CD1c-positive myeloid dendritic cell (primary cell): ENCODE results near the gene CHMP2A.
A peak's percentile ranks its signal among the peaks of the same experiment; 100 is the strongest.

Source experiments
- DNase-seq: peaks from one replicate; pipeline ENCODE4 v3.0.0-alpha.2; 2016; ENCODE audit errors: extremely low spot score

The CHMP2A gene

DNA sequence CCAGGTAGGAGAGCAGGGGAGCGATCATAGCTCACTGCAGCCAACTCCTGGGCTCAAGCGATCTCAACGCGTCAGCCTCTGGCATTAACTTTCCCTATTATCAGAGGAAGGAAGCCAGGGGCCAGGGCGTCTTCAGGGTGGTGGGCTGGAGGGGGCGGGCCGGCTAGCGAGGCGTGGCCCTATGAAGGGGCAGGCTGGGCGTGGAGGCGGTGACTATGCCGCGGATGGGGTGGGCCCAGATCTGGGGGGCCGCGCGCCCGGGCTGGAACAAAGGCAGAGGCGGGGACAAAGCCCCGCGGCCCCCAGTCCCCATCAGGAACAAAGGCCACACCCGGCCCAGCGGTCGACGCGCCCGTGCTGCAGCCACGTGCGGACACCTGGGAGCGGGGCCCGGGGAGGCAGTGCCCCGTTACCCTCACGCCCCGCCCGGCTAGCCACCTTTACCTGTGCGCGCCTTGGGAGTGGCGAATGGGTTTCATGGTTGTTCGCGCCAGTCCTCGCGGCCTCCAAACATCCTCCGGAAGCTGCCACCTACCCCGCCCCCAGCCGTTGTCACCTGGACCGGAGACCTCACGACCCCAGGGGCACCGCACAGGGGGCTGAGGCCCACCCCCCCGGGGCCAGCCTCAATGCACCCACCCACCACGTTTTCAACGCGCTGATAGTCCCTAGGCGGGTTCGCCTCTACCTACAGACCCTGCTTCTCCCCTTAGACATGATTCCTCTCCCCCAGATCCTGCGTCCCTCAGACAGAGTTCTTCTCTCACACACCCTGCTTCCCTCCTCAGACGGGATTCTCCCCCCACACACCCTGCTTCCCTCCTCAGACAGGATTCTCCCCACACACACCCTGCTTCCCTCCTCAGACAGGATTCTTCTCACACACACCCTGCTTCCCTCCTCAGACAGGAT lies 16.4 kb downstream of the CHMP2A start:
- DNase-seq: peak; percentile 7

DNA sequence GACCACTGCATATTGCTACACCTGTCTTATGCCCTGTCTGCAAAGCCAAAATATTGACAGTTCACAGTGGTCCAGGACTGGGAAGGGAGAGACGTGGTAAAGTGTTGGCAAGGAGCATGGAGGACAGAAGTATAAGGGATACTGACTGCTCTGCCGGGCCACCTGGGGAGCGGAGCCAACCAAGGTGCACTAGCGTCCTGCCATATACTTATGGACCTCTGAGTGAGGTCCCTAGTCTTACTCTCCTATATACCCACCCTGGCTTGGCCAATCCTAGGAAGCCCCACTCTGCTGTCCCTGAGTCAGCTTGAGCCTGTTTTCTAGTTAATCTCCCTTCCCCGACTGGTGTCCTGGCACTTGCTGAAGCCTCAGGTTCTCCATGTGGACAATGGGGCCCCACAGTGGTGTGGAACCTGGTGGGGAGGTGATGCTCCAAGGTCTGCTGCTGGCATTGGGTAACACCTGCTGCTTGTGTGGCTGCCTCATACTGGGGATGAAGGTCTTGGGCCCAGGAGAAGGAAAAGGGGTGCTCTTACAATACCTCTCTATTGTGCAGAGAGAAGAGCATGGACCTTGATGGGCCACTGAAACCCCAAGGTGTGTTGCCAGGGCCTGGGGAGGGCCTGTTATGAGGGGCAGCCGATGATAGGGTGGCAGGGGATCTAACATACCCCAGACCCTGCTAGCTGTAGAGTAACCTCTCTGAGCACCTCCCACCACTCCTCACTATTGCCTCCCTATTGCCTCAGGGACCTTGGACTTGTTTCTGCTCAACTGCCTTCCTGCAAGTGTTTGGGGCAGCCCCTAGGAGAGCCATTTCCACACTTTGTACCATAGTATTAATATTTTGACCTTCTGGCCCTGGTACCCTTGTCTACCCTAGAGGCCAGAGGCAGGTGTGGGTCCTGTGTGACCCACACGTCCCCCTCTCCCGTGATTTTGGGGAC lies 17.8 kb downstream of the CHMP2A start:
- DNase-seq: no peak

DNA sequence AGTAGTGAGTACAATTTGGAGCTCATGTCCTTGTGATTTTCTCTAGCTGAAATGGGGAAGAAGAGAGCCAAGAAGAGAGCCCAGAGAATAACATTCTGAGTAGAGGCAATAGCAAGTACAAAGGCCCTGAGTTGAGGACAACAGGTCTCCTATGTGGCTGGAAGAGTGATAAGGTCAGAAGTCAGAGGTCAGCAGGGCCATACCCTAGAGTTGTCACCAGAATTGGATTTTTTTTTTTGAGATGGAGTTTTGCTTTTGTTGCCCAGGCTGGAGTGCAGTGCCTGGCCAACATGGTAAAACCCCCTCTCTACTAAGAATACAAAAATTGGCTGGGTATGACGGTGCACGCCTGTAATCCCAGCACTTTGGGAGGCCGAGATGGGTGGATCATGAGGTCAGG lies 19.0 kb downstream of the CHMP2A start:
- DNase-seq: no peak

DNA sequence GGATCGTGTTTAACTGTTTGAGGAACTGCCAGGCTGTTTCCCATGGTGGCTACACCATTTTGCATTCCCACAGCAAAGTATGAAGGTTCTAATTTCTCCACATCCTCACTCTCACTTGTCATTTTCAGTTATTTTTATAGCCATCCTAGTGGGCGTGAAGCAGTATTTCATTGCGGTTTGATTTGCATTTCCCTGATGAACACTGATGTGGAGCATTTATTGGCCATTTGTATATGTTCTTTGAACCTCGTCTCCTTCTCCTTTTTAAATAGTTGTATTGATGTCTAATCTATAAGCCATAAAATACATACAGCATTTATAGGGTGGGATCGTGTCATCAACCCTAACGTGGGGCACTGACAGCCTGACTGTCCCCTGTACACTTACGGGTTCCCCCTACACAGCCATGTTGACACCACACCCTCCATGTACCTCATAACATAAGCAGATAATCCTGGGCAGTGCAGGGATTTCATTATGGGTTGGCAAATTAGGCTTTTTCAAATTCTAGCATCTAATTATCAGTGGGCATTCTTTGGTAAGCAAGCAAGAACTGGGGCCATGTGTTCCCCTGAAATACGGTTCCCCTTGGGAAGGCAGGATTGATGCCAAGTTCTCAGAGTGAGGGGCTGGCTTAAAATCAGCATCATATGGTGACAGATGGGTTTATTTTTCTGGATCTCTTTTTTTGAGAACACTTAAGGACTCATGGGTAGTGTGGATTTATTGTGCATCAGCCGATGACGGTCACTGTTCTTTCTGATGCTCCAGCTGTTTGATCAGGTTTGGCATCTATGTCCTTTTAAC lies 23.7 kb downstream of the CHMP2A start:
- DNase-seq: no peak

DNA sequence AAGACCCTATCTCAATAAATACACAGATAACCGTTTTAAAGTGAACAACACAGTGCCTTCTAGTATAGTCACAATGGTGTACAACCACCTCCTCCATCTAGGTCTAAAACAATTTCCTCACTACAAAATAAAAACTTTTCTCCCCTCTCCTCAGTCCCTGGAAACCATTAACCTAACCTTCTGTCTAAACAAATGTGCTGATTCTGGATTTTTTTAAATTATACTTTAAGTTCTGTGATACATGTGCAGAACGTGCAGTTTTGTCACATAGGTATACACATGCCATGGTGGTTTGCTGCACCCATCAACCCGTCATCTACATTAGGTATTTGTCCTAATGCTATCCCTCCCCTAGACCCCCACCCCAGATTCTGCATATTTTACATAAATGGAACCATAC lies 25.5 kb downstream of the CHMP2A start:
- no peak for DNase-seq

DNA sequence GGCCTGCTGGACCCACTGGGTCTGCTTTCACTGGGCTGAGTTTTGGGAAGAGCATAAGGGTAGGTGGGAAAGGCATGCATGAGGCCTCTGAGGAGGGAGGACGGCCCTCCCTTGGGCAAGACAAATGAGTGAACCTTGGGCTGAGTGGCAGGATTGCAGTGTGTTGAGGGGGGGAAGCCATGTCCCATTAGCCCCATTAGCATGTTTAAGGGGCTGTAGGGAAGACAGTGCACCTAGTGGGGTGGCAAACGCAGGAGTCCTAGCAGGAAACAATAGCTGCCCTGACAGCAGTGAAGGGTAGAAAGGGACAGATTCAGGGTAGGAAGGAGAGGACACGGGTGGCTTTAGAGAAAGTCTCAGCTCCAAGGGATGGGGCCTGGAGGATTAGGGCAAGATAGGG lies 32.2 kb downstream of the CHMP2A start:
- no peak for DNase-seq

DNA sequence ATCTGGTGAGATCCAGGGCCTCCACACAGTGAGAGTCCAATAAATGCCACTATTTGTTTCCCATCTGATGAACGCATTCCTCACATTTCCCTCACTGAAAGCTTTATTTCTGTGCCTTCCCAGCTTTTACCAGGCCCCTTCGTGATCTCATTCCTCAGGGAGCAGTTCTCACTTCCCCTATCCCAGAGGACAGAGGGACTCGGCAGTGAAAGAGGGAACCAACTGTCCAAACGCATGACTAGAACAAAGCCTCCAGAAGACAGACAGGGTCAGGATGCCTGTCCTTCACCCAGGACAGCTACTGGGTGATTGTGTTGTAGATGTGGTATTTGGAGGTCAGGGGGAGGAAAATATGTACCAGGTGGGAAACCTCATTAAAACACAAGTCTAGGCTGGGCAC lies 33.3 kb downstream of the CHMP2A start:
- peak; percentile 42 for DNase-seq

DNA sequence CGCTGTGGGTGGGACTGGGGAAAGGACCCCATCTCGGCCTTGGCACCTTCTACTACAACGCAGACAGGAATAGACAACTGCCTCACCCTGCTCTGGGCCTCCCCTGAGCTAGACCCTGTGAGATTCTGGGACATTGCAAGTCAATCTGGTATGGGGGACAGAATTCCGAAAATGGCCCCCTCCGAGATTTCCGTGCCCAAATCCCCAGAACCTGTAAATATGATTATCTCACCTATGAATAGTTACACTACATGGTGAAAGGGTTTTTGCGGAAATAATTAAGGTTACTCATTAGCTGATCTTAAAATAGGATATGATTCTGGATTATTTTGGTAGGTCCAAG lies 34.7 kb downstream of the CHMP2A start:
- DNase-seq: no peak

DNA sequence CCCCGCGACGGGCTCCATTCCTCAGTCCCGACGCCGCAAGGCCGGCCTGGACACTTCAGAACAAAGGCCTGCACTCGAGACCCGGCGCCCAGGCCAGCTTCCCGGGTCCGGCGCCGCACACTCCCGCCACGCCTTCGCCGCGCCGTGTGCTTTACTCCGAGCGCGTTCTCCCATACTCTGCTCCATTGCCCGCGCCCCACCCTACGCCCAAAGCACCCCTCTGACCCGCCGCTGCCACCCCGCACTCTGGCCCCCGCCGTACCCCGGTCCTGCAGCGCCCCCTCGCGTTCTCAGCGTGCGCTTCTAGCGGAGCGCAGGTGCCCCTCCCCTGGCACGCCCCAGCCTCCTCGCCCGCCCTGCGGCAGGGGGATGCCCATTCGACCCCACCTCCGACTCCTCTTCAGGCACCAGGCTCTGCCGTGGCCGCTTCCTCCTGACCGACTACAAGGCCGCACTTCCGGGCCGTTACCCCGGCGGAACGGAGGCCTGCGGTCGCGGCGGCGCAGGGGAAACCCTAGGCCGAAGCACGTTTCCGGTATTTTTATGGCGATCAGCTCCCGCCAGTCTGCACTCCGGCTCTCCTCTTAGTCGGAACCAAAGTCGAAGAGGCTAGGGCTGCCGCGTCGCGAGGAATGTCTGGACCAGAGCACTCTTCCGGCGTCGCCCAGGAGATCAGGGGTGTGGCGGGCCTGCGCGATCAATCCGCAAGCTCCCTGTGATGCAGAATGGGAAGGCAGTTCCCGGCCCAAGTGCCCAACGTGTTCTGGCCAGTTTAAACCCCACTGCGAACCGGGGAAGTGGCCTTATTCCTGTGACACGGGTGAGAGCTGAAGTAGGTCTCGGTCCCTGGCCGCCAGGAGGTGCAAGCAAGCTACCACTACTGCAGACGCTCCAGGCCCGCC lies 35.3 kb downstream of the CHMP2A start, which contains the start of gene ZBTB45:
TSS of gene ZBTB45 (minus strand) at position 456 of the 902 bp plus-strand sequence. CDS start 2,137 bp downstream, outside the sequence.
- peak; percentile 96 for DNase-seq

DNA sequence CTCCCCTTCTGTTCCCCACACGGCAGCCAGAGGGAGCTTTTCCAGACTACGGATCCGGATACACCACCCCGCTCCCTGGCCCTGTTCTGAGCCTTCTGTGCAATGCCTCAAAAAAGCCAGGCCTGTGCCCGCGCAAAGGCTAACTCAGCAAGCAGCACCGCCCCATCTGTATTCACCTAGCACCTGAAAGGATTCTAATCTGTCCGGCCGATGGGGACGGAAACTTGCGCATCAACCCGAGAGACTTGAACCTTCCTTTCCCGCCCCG lies 35.9 kb downstream of the CHMP2A start:
- peak; percentile 48 for DNase-seq

DNA sequence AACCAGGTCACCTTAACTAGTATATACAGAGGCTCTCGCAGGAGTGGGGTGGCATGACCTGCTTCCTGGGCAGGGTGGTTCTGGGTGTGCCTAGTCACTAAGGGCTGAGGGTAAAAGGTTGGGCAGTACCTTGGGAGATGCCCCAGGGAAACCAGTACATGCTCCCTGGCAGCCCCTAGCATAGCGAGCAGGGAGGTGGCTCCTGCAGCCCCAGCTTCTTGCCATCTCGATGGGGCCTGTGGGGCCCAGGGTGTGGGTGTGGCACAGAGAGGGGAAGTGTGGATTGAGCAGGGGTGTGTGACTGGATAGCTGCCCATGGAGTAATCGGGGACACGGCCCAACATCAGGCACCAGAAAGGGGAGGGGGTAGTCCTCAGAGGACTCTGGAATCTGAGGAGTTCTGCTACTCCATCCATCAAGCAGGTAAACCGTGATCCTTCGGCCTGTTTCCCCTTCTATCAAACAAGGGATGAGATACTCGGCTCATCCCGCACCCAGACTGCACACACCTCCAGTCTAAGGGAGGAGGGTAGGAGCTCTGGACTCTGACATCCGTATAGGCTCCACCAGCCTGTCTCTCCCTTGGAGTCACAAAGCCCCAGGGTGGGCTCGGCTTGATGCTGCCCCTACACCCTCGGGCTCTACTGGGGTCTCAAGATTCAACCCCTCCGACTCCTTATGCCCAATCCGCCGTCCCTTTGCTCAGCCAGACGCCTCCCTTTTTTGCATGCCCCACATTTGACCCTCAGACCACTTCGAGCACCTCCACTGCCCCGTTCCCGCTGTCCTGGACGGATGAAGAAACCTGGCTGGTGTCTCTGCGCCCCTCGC lies 36.4 kb downstream of the CHMP2A start:
- peak; percentile 47 for DNase-seq

DNA sequence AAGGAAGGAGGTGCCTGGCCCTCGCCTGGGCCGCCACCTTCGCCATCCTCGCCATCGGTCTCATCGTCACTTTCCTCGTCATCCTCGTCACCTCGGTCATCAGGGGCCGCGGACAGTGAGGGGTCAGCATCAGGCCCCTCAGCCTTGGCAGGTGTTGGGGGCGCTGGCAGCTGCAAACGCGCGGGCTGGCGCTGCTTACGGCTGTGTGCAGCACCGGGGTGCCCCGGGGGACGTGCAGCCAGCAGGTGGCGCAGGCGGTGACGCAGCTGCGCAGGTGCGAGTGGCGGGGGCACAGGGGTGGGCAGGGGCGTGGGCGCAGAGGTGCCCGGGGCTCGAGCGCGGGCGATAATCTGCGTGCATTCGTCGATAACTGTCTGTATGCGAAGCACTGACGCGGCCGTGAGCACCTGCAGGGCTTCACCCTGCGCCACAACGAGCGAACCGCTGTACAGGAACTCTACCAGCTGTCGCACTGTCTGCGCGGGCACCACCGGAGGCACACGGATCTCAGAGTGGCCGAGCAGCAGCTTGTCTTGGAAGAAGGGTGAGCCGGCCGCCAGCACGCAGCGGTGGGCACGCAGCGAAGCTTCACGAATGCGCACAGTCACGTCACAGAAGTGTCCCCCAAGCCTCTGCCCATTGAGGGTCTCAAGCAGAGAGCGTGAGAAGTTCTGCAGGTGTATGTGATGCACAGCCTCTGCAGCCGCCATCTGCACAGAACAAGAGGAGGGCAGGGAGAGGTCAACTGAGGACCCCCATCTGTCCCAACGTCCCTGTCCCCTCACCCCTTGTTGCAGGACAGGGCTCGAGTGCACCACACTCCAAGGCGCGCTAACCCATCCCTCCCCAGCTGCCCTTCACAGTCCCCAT lies 37.7 kb downstream of the CHMP2A start:
- DNase-seq: no peak

DNA sequence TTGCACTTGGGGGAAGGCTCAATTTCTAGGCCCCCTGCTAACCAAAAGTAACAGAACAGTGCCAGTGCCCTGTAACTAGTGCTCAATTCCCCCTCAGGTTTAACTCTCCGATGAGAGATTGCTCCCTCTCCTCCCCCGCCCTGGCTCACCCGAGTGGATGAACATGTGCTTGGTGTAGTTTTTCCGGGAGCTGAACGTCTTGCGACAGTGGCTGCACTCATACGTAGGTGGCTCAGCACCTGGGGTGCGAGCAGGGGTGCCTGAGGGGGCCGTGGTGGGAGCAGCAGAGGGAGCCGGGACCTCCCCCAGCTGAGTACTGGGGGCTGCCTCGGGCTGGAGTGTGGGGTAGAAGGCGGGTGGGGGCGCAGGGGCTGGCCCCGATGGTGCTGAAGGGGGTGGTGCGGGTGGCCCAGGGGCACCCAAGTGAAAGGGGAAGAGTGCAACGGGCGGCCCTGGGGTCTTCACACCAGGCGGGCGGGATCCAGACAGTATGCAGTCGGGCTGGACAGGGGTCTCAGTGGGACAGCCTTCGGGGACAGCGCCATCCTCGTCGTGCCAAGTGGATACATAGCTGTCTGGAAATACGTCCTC lies 38.6 kb downstream of the CHMP2A start:
- DNase-seq: no peak

DNA sequence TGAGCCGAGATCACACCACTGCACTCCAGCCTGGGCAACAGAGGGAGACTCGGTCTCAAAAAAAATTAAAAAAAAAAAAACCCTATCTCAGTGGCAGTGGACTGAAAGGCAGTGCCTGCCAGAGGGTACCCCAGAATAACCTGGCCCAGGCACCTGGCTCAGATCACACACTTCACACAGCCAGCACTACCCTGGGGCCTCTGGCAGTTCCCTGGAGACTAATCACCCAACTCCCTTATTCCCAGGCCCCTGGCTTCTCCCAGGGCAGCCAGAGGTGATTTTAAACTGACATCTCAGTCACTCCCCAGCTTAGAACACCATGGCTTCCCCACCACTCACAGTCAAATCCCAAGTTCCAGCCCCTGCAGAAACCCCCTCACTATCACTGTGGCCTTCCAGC lies 39.6 kb downstream of the CHMP2A start:
- no peak for DNase-seq

DNA sequence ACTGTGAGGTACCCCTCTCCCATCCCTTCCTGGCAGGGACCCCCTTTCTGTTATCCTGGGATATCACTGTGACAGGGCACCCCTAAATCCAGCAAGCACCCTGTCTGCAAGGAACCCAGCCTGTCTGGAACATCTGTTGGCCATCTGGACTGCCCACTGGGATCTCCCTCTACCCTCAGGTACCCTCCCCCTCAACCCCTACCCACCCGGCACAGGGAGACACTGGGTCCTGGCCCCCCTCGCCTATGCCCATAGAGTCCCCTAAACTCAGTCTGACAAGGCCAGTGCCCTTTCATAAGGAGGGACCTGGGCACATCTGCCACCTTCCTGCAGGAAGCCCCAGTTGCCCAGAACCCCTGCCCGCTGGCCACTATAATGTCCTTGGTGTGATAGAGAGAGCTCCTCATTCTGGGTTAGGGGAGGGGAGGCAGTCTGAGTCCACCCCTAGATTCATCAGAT lies 40.3 kb downstream of the CHMP2A start:
- no peak for DNase-seq

DNA sequence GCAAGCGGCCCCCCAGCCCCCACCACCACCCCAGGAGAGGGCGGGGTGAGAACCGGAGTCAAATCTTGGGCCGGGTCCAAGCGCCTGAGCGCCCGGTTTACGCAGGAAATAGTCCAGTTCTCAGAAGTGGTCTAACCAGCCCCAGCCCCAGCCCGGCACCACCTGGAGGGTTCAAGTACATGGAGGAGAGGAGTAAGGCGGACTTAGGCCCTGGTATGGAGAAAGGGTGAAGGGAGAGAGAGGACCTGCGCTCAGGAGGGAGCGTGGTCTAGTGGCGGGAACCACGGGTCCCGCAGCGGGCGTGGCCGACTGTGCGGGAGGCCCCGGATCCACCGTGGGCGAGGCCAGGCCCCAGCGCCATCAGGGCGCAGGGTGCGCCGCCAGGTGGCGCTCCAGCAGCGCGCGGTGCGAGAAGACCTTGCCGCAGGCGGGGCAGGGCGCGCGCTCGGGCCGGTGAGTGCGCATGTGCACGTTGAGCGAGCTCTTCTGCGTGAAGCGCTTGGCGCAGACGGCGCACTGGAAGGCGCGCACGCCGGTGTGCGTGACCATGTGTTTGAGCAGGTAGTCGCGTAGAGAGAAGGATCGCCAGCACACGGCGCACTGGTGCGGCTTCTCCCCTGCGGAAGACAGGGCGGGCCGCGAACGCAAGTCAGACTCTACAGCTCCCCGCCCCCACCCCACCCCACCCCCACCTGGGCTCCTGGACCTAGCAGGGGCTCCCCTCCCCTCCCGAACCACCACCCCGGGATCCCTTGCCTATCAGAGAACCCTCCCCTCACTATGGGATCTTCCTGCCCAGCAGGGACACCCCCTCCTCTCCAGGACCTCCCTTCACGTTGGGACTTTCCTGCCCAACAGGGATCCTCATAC lies 41.0 kb downstream of the CHMP2A start:
- peak; percentile 98 for DNase-seq

DNA sequence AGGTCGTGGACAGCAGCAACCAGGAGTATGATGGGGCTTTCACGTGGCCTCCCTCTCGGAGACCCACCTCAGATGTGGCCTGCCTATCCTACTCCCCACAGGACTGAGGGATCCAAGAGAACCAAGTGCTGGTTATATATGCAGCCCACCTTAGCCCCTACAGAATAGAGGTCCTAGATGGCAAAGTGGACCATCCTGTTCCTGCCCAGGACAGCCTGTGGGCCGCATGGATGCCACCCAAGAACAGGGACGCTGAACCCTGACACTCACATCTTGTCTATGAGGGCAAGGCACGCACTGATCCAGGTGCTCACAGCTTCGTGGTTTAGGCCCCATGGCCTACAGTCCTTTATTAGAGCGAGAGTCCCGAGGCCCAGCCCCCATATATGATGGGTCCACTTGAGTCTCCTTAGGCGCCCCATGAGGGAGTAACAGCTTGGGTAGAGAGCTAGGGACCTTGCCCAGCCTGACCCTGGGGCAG lies 41.7 kb downstream of the CHMP2A start:
- no peak for DNase-seq
